AG04450 (cell line): ENCODE results near the gene PBX1. TPM values are rescaled to one million over a fixed set of nuclear protein-coding genes. Genes with fewer than 3 reads are reported as not detected.
A peak's percentile ranks its signal among the peaks of the same experiment; 100 is the strongest.

ENCODE experiments used
- CTCF ChIA-PET: fragments of 300-600, 350-600 bp; formaldehyde crosslinking; extraction: SDS; loops from one replicate; lab custom pipeline; 2022; ENCODE audit warnings: antibody characterized with exemption, inconsistent platforms; lab: Charles Lee
- POLR2A ChIA-PET: fragments of 350-600 bp; formaldehyde crosslinking; extraction: SDS; loops from one replicate; lab custom pipeline; 2021; ENCODE audit warnings: antibody characterized with exemption, inconsistent platforms; lab: Yijun Ruan, JAX
- DNase-seq: peaks from one replicate; pipeline ENCODE4 v3.0.0-alpha.2; 2011; ENCODE audit warnings: low read depth, low spot score
- H3K27ac ChIP-seq: one replicate; pipeline ENCODE4 v1.5.1; 2012; ENCODE audit warnings: low read depth, low read length, control low read depth
- H3K27me3 ChIP-seq: one replicate; pipeline ENCODE4 v1.6.0; 2012; ENCODE audit warnings: low read length; ENCODE audit not compliant: control insufficient read depth, insufficient read depth
- H3K4me3 ChIP-seq: 2 replicates; pipeline ENCODE4 v1.5.1; 2011; ENCODE audit warnings: mild to moderate bottlenecking, low read depth, low read length, control low read depth
- H3K9me3 ChIP-seq: 2 replicates; pipeline ENCODE4 v1.5.1; 2012; ENCODE audit warnings: low read length; ENCODE audit not compliant: control insufficient read depth, insufficient read depth
- CTCF ChIP-seq: IDR thresholded peaks from 2 replicates; pipeline ENCODE4 v1.5.1; 2011; ENCODE audit warnings: low read depth, low read length, control low read depth, inconsistent platforms
- polyA minus RNA-seq: library from RNA; depleted of rRNA, polyadenylated mRNA; stranded (reverse); fragments of >200 nt; gene quantifications from 2 replicates; pipeline ENCODE4 v1.2.3, GENCODE V29; 2011; rRNA and poly(A)+ RNA removed
- polyA plus RNA-seq: library from polyadenylated mRNA; depleted of rRNA; stranded (reverse); fragments of >200 nt; gene quantifications from 2 replicates; pipeline ENCODE4 v1.2.3, GENCODE V29; 2011; rRNA removed

Gene PBX1
- polyA plus RNA-seq (46.6 and 49.9 TPM in 2 replicates), polyA minus RNA-seq (68.7 and 73.2 TPM in 2 replicates)

GRCh38 chr1:164558461-164559341 is at the start of gene PBX1:
Gene PBX1, plus strand, starts transcription at chr1:164559184.
- TF ChIP-seq CTCF = no peak
- H3K9me3 ChIP-seq = no peaks in the 10 kb centered on the region
- DNase-seq = peak; percentile 95
- POLR2A ChIA-PET = interaction anchor here (0.7 to 1.6 kb wide), 16 partner anchors 11 to 258 kb away, joined by 3 to 17 read pairs (median 3); no protein-coding TSS in a partner anchor
- H3K27ac ChIP-seq = peak within 1 kb of the TSS; percentile 65
- H3K27me3 ChIP-seq = no peaks in the 10 kb centered on the region
- peak within 1 kb of the TSS; percentile 76 for H3K4me3 ChIP-seq
- CTCF ChIA-PET = interaction anchor here (0.6 to 3.4 kb wide), 10 partner anchors 9 to 392 kb away, joined by 3 to 22 read pairs (median 4); no protein-coding TSS in a partner anchor

DNA sequence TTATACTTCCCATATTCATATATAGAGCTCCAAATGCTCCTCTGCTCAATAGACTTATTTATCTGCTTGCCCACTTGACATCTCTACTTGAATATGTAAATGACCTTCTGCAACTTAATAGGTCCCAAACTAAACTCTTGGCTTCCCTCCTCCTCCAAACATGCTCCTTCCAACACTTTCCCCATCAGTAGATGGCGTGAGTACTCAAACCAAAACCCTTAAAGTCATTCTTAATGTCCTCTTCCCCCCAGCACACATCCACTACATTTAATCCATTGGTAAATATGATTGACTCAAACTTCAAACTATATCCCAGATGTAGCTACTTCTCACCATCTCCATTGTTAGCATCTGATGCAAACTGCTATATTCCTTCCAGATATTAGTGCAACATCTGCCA is 48.5 kb upstream of the PBX1 start:
- H3K4me3 ChIP-seq = no peak overlapping the region
- peaks cover 8% of the 10 kb centered on the region for H3K27me3 ChIP-seq
- no peak for DNase-seq
- ChIA-PET POLR2A (no interaction called here), CTCF (interaction anchor here (1.4 to 1.6 kb wide), 2 partner anchors 240 to 277 kb away, joined by 7 to 13 read pairs; no protein-coding TSS in a partner anchor)
- TF ChIP-seq CTCF = peak; percentile 39
- H3K27ac ChIP-seq = no peak overlapping the region
- no peaks in the 10 kb centered on the region for H3K9me3 ChIP-seq

DNA sequence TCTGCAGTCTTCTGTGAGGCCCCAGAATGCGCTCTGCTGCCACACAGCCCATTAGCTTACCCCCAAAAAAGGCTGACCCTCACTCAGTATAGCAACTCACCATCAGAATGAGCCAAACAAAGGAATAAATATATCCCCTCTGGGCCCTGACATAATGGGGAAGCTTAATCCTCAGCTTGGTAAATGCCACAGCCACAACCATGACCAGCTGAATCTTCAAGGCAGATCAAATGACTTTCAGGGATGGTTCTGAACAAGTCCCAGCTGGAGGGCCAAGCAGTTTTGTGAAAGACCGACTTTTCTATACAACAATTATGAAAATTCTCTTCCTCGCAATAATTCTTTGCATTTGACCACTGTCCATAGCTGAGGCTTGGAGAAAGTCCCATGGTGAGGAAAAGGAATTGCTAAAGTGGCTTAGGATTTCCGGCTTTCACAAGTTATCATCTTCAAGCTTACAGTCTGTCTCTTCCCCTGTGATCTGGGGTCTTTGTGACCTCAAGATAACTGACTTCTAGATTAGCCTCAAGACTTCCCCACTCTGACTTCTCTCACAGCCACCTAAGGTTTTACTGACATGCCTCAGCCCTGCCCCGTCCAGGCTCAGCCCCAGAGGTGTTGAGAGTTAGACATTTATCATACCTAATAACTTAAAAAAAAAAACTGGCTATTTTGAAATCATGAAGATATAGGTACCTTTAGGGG is 47.8 kb upstream of the PBX1 start:
- POLR2A ChIA-PET = no interaction called here
- no peaks in the 10 kb centered on the region for H3K9me3 ChIP-seq
- no peak for DNase-seq
- TF ChIP-seq CTCF = no peak
- no peak overlapping the region for H3K4me3 ChIP-seq
- H3K27me3 ChIP-seq = peaks cover 8% of the 10 kb centered on the region
- H3K27ac ChIP-seq = no peak overlapping the region
- CTCF ChIA-PET = interaction anchor here (1.4 to 1.6 kb wide), 2 partner anchors 239 to 276 kb away, joined by 7 to 13 read pairs; no protein-coding TSS in a partner anchor

GRCh38 chr1:164515231-164515630 is 43.8 kb upstream of the PBX1 start:
- ChIA-PET POLR2A (no interaction called here), CTCF (no interaction called here)

More at GRCh38 chr1:164515231-164515630, 43.8 kb upstream of the PBX1 start:
- Histone ChIP-seq H3K4me3 (no peak overlapping the region), H3K27ac (no peak overlapping the region), H3K27me3 (peaks cover 14% of the 10 kb centered on the region), H3K9me3 (no peaks in the 10 kb centered on the region)
- no peak for DNase-seq
- TF ChIP-seq CTCF = no peak
